Measurements from ENCODE around the gene PAMR1. TPM values are rescaled to one million over a fixed set of nuclear protein-coding genes. Genes with fewer than 3 reads are reported as not detected.

Gene PAMR1
- polyA plus RNA-seq, 2 of the 4 experiments (the other 2 are of a cell fraction): not detected

DNA sequence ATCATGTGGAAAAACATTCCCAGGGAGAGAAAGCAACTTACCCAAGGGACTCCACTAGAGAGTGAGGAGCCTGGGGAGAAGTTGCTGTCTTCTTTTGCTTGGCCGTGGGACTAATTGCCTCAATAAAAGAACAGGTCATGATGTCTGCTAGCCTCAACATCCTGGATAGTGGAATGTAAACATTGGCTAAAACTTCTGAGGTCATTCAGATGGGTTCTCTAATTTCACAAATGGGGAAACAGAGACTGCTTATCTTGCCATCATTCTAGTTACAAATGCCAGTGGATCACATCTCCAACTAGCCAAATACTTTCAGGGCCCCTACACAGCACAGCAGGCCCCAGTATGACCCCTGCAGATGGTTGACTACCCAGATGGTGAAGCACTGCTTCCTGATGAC, 28.4 kb upstream of the PAMR1 start:
- Histone ChIP-seq H3K27ac (no peak overlapping the region), H3K4me2 (no peak overlapping the region), H3K4me1 (0 out of 3 replicates have a peak, but pooled peaks cover 3% of the 10 kb centered on the region), H3K9me3 (no peaks in the 10 kb centered on the region), H3K4me3 (no peak overlapping the region)
- FAIRE-seq (no peak), DNase-seq (ENCODE audit: low read depth in 1 of 2, low spot score in 1 of 2) (peak in 1 of 2 experiments; percentile 2), ATAC-seq (no peak)
- POLR2A ChIA-PET: no interaction called here
- TF ChIP-seq, protein P1, sequence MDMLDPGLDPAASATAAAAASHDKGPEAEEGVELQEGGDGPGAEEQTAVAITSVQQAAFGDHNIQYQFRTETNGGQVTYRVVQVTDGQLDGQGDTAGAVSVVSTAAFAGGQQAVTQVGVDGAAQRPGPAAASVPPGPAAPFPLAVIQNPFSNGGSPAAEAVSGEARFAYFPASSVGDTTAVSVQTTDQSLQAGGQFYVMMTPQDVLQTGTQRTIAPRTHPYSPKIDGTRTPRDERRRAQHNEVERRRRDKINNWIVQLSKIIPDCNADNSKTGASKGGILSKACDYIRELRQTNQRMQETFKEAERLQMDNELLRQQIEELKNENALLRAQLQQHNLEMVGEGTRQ (IDR thresholded peaks at IDR 0.05): no peak
- TF ChIP-seq, protein P2, sequence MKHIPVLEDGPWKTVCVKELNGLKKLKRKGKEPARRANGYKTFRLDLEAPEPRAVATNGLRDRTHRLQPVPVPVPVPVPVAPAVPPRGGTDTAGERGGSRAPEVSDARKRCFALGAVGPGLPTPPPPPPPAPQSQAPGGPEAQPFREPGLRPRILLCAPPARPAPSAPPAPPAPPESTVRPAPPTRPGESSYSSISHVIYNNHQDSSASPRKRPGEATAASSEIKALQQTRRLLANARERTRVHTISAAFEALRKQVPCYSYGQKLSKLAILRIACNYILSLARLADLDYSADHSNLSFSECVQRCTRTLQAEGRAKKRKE (CRISPR knock-in tag; IDR thresholded peaks at IDR 0.05; ENCODE audit: low read depth): no peak
- TF ChIP-seq KDM1A (IDR thresholded peaks at IDR 0.05; ENCODE audit: low read depth): no peak
- TF ChIP-seq, protein P3, sequence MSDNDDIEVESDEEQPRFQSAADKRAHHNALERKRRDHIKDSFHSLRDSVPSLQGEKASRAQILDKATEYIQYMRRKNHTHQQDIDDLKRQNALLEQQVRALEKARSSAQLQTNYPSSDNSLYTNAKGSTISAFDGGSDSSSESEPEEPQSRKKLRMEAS (IDR thresholded peaks at IDR 0.05): no peak
- TF ChIP-seq BHLHE40 (IDR thresholded peaks at IDR 0.05; ENCODE audit: low read depth, low read length): no peak
- no peak for TF ChIP-seq ZNF302 (CRISPR knock-in tag; IDR thresholded peaks at IDR 0.05)
- TF ChIP-seq ZSCAN20 (CRISPR knock-in tag; IDR thresholded peaks at IDR 0.05): no peak
- TF ChIP-seq CEBPB (IDR thresholded peaks at IDR 0.05): no peak
- no peak for TF ChIP-seq ESRRA (IDR thresholded peaks at IDR 0.05; ENCODE audit: borderline replicate concordance, low read length)
- TF ChIP-seq CHD2 (IDR thresholded peaks at IDR 0.05; ENCODE audit: low read length, partially characterized antibody): no peak
- no peak for TF ChIP-seq CBX2 (IDR thresholded peaks at IDR 0.05; ENCODE audit: borderline replicate concordance, low read depth)
- TF ChIP-seq RFX5 (IDR thresholded peaks at IDR 0.05): no peak
- TF ChIP-seq EHMT2 (IDR thresholded peaks at IDR 0.05; ENCODE audit: low read depth): no peak
- no peak for TF ChIP-seq RARB (CRISPR knock-in tag; IDR thresholded peaks at IDR 0.05)
- CTCF ChIA-PET: interaction anchor here (0.7 kb wide), 1 partner anchor 1676 kb away, joined by 5 read pairs; no protein-coding TSS in a partner anchor
- WGBS (ENCODE audit: missing lambda C conversion rate): 54% methylated on average over 1 of the region's 1 CpG

DNA sequence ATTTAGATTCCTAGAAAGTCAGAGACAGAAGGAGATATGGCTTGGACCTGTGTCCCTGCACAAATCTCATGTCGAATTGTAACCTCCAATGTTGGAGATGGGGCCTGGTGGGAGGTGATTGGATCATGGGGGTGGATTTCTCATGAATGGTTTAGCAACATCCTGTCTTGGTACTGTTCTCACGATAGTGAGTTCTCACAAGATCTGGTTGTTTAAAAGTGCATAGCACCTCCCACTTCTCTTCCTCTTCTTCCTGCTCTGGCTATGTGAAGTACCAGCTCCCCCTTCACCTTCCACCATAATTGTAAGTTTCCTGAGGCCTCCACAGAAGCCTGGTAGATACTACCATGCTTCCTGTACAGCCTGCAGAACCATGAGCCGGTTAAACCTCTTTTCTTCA, 27.6 kb upstream of the PAMR1 start:
- H3K4me2 ChIP-seq: no peak overlapping the region
- FAIRE-seq (no peak), DNase-seq (ENCODE audit: low read depth in 1 of 2, low spot score in 1 of 2) (no peak), ATAC-seq (no peak)
- WGBS (ENCODE audit: missing lambda C conversion rate): 63% methylated on average over 3 of the region's 3 CpGs
- no peak overlapping the region for H3K4me3 ChIP-seq
- TF ChIP-seq HOXA7 (CRISPR knock-in tag; IDR thresholded peaks at IDR 0.05): no peak
- TF ChIP-seq MAFK (IDR thresholded peaks at IDR 0.05; ENCODE audit: partially characterized antibody): no peak
- no peak for TF ChIP-seq ZFP36 (IDR thresholded peaks at IDR 0.05; ENCODE audit: borderline replicate concordance, partially characterized antibody)
- TF ChIP-seq ZC3H11A (IDR thresholded peaks at IDR 0.05): no peak
- TF ChIP-seq NFE2L2 (conservative IDR thresholded peaks at IDR 0.05; ENCODE audit: low read length): no peak
- no peak for TF ChIP-seq POLR2A (IDR thresholded peaks at IDR 0.05; ENCODE audit: low read length)
- ChIA-PET CTCF (interaction anchor here (0.7 kb wide), 2 partner anchors 834 to 1676 kb away, joined by 3 to 5 read pairs; no protein-coding TSS in a partner anchor), POLR2A (no interaction called here)
- H3K27ac ChIP-seq: no peak overlapping the region
- no peaks in the 10 kb centered on the region for H3K9me3 ChIP-seq
- H3K4me1 ChIP-seq: 0 out of 3 replicates have a peak, but pooled peaks cover 3% of the 10 kb centered on the region

DNA sequence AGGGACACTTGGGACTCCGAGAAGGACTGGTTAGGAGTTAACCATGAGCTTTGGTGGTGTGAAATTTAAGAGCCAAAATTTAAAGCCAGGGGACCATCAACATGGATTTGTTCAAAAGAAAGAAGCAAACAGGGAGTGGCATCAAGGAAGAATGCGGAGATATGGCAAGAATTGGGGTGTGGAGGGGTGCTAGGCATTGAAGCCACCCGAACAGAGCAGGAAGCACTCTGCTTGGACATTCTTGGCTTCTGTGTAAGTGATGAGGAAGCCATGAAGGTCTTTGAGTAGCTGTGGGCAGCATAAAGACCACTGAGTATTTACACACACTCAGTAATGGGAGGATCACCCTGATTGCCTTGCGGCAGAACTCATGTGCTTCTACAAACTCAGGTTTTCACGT, 27.2 kb upstream of the PAMR1 start:
- ATAC-seq (no peak), DNase-seq (ENCODE audit: low read depth in 1 of 2, low spot score in 1 of 2) (no peak), FAIRE-seq (no peak)
- H3K4me1 ChIP-seq: 0 out of 3 replicates have a peak, but pooled peaks cover 3% of the 10 kb centered on the region
- no peaks in the 10 kb centered on the region for H3K9me3 ChIP-seq
- no peak overlapping the region for H3K4me3 ChIP-seq
- ChIA-PET POLR2A (no interaction called here), CTCF (interaction anchor here (0.7 to 1.2 kb wide), 2 partner anchors 67 to 834 kb away, joined by 3 to 4 read pairs; no protein-coding TSS in a partner anchor)
- 86% methylated on average over 5 of the region's 5 CpGs for WGBS (ENCODE audit: missing lambda C conversion rate)
- no peak overlapping the region for H3K4me2 ChIP-seq
- H3K27ac ChIP-seq: no peak overlapping the region
- TF ChIP-seq NPAS2 (CRISPR knock-in tag; IDR thresholded peaks at IDR 0.05; ENCODE audit: borderline replicate concordance): no peak
- TF ChIP-seq, protein P4, sequence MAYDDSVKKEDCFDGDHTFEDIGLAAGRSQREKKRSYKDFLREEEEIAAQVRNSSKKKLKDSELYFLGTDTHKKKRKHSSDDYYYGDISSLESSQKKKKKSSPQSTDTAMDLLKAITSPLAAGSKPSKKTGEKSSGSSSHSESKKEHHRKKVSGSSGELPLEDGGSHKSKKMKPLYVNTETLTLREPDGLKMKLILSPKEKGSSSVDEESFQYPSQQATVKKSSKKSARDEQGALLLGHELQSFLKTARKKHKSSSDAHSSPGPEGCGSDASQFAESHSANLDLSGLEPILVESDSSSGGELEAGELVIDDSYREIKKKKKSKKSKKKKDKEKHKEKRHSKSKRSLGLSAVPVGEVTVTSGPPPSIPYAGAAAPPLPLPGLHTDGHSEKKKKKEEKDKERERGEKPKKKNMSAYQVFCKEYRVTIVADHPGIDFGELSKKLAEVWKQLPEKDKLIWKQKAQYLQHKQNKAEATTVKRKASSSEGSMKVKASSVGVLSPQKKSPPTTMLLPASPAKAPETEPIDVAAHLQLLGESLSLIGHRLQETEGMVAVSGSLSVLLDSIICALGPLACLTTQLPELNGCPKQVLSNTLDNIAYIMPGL (CRISPR knock-in tag; IDR thresholded peaks at IDR 0.05; ENCODE audit: borderline replicate concordance): no peak
- TF ChIP-seq RARB (CRISPR knock-in tag; IDR thresholded peaks at IDR 0.05): no peak

All from A549 (cell line).